ENCODE measurements around the gene PPARD.
"Not testable (repeated sequence)": the region's sequence is repeated elsewhere in the genome, so short reads cannot be mapped to it uniquely, and the experiment has no call there.

The PPARD gene

GRCh38 chr6:35312807-35313206 is 29.6 kb upstream of the PPARD start:
- no peak for DNase-seq

DNA sequence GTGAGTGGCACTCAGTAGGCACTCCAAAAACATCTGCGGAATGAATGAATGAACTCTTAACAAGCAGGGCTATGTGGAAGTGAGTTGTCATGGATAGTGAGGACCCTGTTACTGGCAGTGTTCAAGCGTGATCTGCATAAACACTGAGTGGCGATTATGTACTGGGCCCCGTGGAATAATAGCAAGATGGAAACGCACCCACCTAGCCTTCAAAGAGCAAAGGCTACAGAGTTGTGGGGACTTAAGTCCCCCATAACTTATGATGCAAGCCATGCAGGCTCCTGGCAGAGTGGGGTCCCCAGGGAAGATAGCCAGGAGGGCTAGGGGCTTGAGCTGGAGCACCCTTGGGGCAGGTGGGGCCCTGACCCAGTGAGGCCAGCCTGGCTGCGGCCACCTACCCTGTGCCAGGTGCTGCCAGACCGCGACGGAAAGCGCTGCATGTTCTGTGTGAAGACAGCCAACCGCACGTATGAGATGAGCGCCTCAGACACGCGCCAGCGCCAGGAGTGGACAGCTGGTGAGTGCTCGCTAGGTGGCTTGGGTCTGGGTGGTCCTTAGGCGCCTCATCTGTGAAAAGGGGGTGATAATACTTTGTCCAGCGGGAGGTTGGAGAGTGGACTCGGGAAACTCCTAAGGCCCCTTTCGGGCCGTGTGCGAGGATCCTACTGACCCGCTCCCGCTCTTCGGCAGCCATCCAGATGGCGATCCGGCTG is 24.7 kb upstream of the PPARD start:
- no peak for DNase-seq

- no peak for DNase-seq
These were observed 23.9 kb upstream of the PPARD start for GRCh38 chr6:35318196-35319171.

DNA sequence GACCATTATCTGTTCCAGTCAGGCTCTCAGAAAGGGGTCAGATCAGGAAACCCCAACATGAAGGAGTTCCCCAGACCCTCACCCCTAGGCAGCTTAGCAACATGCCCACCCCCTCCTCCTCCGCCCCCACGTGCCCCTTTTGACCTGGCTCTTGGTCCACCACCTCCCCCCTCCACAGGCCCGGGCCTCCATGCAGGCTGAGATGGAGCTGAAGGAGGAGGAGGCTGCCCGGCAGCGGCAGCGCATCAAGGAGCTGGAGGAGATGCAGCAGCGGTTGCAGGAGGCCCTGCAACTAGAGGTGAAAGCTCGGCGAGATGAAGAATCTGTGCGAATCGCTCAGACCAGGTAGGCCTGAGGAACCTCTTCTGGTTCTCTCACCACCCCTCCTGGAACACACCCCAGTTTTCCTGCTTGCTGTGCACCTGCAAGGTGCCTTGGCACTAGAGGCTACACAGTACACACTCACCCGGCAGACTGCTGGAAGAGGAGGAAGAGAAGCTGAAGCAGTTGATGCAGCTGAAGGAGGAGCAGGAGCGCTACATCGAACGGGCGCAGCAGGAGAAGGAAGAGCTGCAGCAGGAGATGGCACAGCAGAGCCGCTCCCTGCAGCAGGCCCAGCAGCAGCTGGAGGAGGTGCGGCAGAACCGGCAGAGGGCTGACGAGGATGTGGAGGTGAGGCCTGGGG is 22.9 kb upstream of the PPARD start:
- no peak for DNase-seq

- no peak for DNase-seq
These were observed 22.3 kb upstream of the PPARD start for GRCh38 chr6:35320031-35320410.

DNA sequence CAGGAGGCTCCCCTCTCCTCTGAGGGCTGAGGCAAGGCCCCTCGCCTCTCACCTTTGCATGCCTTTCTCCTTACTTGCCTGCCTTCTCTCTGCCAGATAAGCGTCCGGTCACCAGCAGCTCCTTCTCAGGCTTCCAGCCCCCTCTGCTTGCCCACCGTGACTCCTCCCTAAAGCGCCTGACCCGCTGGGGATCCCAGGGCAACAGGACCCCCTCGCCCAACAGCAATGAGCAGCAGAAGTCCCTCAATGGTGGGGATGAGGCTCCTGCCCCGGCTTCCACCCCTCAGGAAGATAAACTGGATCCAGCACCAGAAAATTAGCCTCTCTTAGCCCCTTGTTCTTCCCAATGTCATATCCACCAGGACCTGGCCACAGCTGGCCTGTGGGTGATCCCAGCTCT is 21.3 kb upstream of the PPARD start:
- DNase-seq: no peak

DNA sequence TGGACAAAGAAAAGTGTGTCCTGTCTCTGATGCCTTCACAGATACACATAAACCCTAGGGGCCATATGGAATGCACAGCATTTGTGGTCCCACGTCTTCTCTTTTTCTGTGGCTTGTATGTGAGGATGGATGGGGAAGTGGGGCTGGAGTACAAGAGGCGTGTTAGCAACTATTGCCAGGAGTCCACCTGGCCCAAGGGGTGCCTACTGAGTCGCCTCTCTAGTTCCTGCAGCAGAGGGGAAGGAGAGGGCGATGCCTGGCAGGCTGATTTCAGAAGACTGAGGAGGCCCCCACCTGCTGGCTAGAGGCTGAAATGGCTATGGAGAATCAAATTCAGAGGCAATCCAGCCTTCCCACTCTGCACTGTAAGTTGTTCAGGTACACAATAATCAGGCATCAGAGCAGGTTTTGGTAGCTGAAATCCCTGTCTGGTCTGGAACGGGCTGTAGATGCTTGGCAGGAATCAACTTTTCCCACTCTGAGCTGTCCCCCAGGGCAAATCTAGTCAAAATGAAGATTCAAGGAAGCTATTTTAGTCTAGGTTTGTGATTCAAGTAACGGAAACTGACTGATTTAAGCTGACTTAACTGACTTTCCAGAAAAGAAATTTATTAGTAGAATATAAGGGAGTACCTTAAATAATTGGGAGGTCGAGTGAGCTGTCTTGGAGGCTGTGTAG is 14.9 kb upstream of the PPARD start:
- peak; percentile 72 for DNase-seq

GRCh38 chr6:35328108-35328723 is 14.1 kb upstream of the PPARD start:
- no peak for DNase-seq

- not testable (repeated sequence) for DNase-seq
These were observed 13.4 kb upstream of the PPARD start for GRCh38 chr6:35328965-35329364.

- no peak for DNase-seq
These were observed 11.7 kb upstream of the PPARD start for GRCh38 chr6:35330541-35331119.

- peak; percentile 63 for DNase-seq
These were observed 10.1 kb upstream of the PPARD start for GRCh38 chr6:35332074-35332887.

DNA sequence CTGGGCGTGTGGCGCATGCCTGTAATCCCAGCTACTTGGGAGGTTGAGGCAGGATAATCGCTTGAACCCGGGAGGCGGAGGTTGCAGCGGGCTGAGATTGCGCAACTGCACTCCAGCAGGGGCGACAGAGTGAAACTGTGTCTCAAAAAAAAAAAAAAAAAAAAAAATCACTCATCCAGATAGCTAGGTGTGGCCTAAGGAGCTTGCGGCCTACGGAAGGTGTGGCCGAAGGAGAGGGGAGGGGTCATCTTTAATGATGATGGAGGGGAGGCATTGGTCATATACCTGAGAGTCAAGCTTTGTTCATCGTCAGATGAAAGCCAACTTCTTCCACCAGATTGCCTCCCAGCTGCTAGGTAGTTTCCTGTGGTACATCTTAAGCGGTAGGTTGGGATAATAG is 801 bp upstream of the PPARD start:
- no peak for DNase-seq

DNA sequence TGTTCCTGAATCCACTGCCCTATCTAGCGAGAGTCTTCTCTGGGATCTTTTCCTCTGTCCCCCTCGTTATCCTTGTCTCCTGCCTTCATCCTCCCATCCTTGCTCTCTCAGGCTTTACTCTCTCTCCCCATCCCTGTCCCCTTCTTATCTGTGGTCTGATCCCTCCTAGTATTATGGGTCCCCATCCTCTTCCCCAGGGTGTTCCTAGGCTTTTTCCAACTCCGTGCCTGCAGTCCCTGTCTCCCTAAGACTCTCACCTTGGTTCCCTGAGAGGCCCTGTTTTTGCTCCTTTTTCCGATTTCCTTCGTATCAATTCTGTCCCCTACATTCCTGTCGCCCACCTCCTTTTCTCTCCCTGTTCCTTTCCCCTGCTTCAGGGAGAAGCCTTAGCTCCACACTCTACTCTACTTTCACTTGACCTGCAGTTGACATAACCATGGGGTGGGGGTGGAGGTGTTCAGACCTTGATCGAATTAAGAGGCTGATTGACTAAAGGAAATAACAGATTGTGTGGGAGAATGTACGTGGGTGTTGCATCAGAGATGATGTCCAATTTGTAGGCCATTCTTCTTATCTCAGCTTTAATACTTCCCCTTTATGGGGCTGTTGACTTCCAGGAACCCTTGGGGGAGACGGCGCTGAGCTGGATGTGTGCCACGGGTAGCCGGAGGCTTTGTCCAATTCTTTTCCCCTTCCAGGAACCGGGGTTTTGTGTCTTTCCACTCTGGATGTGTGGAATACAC is 905 bp downstream of the PPARD start:
- no peak for DNase-seq

DNA sequence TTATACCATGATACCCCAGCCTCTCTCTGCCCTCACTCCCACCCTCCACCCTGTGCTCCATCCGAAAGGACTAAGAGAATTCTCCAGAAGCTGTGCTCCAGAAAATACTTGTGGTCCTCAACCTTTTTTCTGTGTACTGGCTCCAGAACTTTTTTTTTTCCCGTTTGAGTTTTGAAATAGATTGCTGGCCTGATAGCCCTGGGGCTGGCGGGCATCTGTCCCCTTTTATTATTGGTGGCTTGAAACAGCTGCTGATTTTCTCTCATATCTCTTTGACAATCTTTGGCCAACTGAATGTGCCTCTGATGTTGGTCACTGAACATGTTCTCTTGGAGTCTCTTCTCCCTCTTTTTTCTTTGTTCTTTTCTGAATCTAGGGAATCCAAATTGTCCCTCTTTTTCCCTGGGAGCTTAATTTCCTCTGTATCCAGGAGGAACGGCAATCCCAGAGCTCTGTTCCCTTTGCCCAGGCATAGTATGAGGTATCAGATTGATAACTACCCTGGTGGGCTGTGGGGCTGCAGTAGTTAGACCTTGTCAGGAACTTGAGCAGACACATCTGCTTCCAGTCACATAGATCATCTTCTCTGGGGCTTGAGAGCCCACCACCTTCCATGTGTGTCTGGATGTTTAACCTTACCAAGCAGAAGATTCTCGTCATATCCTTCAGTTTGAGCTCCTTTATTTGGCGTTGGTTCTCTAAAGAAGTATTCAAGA is 1.6 kb downstream of the PPARD start:
- no peak for DNase-seq

- no peak for DNase-seq
These were observed 9.1 kb downstream of the PPARD start for GRCh38 chr6:35351422-35351821.

DNA sequence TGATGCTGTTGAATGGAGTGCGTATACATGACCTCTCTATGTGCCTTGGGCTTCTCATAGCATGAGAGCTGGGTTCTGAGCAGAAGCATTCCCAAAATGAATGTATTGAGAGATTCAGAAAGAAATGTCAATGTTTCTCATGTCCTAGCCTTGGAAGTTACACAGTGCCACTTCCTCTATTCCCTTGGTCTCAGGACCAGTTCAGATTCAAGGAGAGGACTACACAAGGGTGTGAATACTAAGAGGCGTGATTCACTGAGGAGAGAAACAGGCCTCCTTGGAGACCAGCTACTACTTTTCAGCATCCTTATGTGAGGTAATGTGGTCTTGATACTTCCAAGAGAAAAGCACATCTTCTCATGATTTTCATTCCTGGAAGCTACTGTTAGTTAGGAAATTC is 10.4 kb downstream of the PPARD start:
- DNase-seq: no peak

DNA sequence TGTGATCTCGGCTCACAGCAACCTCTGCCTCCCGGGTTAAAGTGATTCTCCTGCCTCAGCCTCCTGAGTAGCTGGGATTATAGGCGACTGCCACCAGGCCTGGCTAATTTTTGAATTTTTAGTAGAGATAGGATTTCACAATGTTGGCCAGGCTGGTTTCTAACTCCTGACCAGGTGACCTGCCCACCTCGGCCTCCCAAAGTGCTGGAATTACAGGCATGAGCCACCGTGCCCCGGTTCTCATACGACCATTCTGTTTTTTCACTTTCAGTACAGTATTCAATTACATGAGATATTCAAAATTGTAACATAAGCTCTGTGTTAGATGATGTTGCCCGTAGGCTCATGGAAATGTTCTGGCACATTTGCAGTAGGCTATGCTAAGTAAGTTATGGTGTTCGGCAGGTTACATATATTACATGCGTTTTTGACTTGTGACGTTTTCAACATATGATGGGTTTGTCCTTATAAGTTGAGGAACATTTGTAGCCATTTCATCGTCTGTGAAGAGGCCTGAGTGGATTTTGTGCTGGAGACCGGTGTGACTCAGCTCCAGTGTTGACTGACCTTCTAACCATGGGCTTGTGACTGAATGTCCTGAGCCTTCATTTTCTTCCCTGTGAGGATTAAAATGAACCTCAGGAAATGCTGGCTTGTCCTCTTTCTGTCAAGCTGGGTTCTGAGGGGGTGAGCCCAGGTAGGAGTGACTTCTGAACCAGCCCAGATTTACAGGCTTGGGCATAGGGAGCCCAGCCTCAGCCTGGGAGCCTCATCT is 12.2 kb downstream of the PPARD start:
- DNase-seq: no peak

DNA sequence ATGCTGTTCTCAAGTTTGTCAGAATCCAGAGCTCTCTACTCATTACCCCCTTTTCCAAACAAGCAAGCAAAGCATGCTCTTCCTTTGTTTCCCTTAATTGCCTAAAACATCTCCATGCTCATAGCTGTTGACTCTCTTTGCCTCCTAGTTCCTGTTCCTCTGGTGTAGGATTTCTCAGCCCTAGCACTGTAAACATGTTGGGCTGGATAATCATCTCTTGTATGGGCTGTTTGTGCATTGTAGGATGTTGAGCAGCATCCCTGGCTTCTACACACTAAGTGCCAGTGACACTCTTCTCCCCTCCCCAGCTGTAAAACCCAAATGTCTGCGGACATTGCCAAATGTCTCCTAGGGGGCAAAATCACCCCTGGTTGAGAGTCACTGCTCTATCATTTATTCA is 14.0 kb downstream of the PPARD start:
- no peak for DNase-seq

GRCh38 chr6:35357677-35358076 is 15.3 kb downstream of the PPARD start:
- no peak for DNase-seq

All from stimulated activated CD4-positive, alpha-beta T cell treated with anti-CD3 and anti-CD28 coated beads, Interleukin-1b, Interleukin-23, amount 100 ng/mL, for 48 hours (primary cell).